Transverse colon (tissue), 4 donors: ENCODE results near the gene RAB3IL1. TPM values are rescaled to one million over a fixed set of nuclear protein-coding genes. Genes with fewer than 3 reads are reported as not detected.

Experiments used
- DNase-seq: peaks from one replicate; pipeline ENCODE4 v3.0.0-alpha.2; 2019
- H3K27ac ChIP-seq, 4 donors: fragments of 200-600 bp; sonication (generic); 2 replicates each; pipeline ENCODE4 v1.5.1; 2016 to 2018; ENCODE audit warnings: inconsistent platforms in 4 of 4
- H3K27me3 ChIP-seq: fragments of 200-600 bp; sonication (generic); 2 replicates; pipeline ENCODE4 v1.5.1; 2017; ENCODE audit warnings: inconsistent platforms
- H3K36me3 ChIP-seq, 4 donors: fragments of 200-600 bp; sonication (generic); 2 replicates each; pipeline ENCODE4 v1.5.1; 2017 to 2019; ENCODE audit warnings: inconsistent platforms in 4 of 4
- H3K4me1 ChIP-seq, 4 donors: fragments of 200-600 bp; sonication (generic); 2 replicates each; pipeline ENCODE4 v1.5.1; 2017 to 2020; ENCODE audit warnings: inconsistent platforms in 4 of 4
- H3K4me3 ChIP-seq, 4 donors: fragments of 200-600 bp; sonication (generic); 1 replicate in 1 of 4; 2 replicates in 3 of 4; pipeline versions ENCODE4 v1.5.1 to v1.6.1; 2017 to 2019; ENCODE audit warnings: inconsistent platforms in 4 of 4
- H3K9me3 ChIP-seq, 2 donors: fragments of 200-600 bp; sonication (generic); 2 replicates each; pipeline ENCODE4 v1.5.1; 2017 to 2019; ENCODE audit warnings: inconsistent platforms in 2 of 2
- EP300 ChIP-seq: sonication (generic); formaldehyde crosslinking; IDR thresholded peaks from one replicate; pipeline ENCODE4 v1.6.1; 2017; ENCODE audit warnings: antibody characterized with exemption, low read depth
- POLR2A ChIP-seq: fragments of 450-650 bp; IDR thresholded peaks from one replicate; pipeline ENCODE4 v1.6.1; 2016; ENCODE audit warnings: antibody characterized with exemption, mild to moderate bottlenecking, moderate library complexity
- POLR2AphosphoS5 ChIP-seq, 3 donors: sonication (generic); formaldehyde crosslinking; IDR thresholded peaks; one replicate each; pipeline ENCODE4 v1.6.1; 2016; ENCODE audit warnings: antibody characterized with exemption in 3 of 3
- WGBS, 2 donors: methylation state at CpG; one replicate each; pipeline ENCODE4 v1.1.5; 2018; ENCODE audit warnings: low coverage in 1 of 2; 5-methylcytosine and 5-hydroxymethylcytosine counted together
- in situ Hi-C, 4 donors: fragments of 200-750 bp; cut with MboI; loops; one replicate each; pipeline versions ENCODE4 v1.15.0 to v1.15.1; 2017; ENCODE audit warnings: low sequenced_read_pairs in 3 of 4, low pct_ligation_motif_present in 1 of 4, low pct_unique_long_range_greater_than_20kb in 1 of 4
- intact Hi-C: fragments of 100-400 bp; cut with DNase I; formaldehyde crosslinking; loops from one replicate; pipeline ENCODE4 v1.15.1; 2023; ENCODE audit warnings: low total_unique reads
- total RNA-seq, 4 donors: library from RNA; depleted of rRNA; stranded (reverse); fragments of >200 nt; gene quantifications; one replicate each; pipeline ENCODE4 v1.1.0, GENCODE V29; 2016
- TF ChIP-seq, protein P1 (sequence below), 5 experiments: fragments of 200-600 bp in 3 of 5; fragments of 450-650 bp in 2 of 5; sonication (generic) in 3 of 5; IDR thresholded peaks; 1 replicate in 2 of 5; 2 replicates in 3 of 5; pipeline ENCODE4 v1.5.1; 2016 to 2017; ENCODE audit warnings: antibody characterized with exemption in 5 of 5, inconsistent platforms in 3 of 5, mild to moderate bottlenecking in 2 of 5, moderate library complexity in 1 of 5

Gene RAB3IL1
- total RNA-seq, 4 donors from 2014 or later, result 1.2 to 7.6 (median 5.9) TPM

DNA sequence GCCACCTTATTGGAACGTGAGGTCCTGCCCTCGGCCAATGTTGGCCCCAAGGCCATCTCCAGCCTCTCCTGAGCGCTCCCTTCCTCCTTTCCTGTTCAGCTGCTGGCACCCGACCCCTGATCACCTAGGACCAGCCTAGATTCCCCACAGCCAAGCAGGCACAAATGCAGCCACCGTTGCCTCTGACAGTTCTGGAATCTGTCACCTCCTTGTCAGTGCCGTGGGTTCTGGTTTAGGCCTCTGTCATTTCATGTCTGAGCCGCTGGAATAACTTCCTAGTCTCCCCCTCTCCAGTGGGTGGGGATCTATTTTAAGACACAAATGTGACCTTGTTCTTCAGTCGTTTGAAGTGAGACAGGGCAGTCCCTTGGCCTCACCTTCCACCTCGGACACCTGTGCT lies 55.7 kb downstream of the RAB3IL1 start:
- Histone ChIP-seq H3K4me1 (no peaks in the 10 kb centered on the region), H3K9me3 (no peaks in the 10 kb centered on the region), H3K36me3 (no peaks in the 10 kb centered on the region), H3K27me3 (no peaks in the 10 kb centered on the region), H3K4me3 (no peak overlapping the region), H3K27ac (no peak overlapping the region)
- no peak for DNase-seq
- TF ChIP-seq POLR2A, result no peak
- TF ChIP-seq, protein P1, sequence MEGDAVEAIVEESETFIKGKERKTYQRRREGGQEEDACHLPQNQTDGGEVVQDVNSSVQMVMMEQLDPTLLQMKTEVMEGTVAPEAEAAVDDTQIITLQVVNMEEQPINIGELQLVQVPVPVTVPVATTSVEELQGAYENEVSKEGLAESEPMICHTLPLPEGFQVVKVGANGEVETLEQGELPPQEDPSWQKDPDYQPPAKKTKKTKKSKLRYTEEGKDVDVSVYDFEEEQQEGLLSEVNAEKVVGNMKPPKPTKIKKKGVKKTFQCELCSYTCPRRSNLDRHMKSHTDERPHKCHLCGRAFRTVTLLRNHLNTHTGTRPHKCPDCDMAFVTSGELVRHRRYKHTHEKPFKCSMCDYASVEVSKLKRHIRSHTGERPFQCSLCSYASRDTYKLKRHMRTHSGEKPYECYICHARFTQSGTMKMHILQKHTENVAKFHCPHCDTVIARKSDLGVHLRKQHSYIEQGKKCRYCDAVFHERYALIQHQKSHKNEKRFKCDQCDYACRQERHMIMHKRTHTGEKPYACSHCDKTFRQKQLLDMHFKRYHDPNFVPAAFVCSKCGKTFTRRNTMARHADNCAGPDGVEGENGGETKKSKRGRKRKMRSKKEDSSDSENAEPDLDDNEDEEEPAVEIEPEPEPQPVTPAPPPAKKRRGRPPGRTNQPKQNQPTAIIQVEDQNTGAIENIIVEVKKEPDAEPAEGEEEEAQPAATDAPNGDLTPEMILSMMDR (IDR thresholded peaks at IDR 0.05), result no peak
- TF ChIP-seq EP300, result no peak
- TF ChIP-seq POLR2AphosphoS5 (IDR thresholded peaks at IDR 0.05), result no peak
- intact Hi-C loops (no loop called here), in situ Hi-C loops (loop anchor here in 2 of 4 donors (25.0 kb wide), 1 partner anchor 451 kb away; no protein-coding TSS in a partner anchor)
- 60 to 75% methylated on average over 1 to 9 of the region's 9 CpGs for WGBS, 2 donors

DNA sequence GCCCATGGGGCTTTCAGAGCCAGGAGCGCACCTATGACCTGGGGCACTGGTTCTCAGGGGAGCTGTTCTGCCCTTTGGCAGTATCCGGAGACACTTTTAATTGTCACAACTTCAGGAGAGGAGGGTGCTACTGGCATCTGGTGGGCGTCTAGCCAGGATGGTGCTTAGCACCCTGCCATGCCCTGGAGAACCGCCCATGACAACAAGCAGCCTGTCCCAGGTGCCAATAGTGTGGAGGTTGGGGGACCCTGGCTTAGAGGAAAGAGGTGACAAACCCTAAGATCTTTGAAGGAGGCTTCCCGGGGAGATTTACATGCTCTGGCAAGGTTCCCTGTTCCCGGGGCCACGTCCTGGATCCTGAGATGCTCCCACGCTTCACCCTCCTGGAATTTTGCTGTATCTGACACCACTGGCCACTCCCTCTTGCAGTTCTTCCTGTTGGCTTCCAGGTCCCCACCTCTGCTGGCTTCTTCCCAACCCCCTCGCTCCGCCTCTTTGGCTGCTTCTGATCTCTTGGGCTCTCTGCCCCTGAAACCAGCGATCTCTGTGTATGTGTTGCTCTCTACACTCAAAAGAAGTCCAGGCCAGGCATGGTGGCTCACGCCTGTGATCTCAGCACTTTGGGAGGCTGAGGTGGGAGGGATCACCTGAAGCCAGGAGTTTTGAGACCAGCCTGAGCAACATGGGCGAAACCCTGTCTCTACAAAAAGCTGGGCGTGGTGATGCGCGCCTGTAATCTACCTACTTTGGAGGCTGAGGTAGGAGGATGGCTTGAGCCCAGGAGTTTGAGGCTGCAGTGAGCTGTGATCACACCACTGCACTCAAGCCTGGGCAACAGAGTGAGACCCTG lies 57.1 kb downstream of the RAB3IL1 start:
- H3K27ac ChIP-seq, result no peak overlapping the region
- TF ChIP-seq EP300, result no peak
- no peak for TF ChIP-seq POLR2A
- TF ChIP-seq POLR2AphosphoS5 (IDR thresholded peaks at IDR 0.05), result no peak
- TF ChIP-seq, protein P1 (IDR thresholded peaks at IDR 0.05), result no peak
- no peaks in the 10 kb centered on the region for H3K27me3 ChIP-seq
- intact Hi-C loops (no loop called here), in situ Hi-C loops (loop anchor here in 2 of 4 donors (25.0 kb wide), 1 partner anchor 452 kb away; no protein-coding TSS in a partner anchor)
- DNase-seq, result peak; percentile 63
- H3K9me3 ChIP-seq, result no peaks in the 10 kb centered on the region
- no peaks in the 10 kb centered on the region for H3K36me3 ChIP-seq
- no peak overlapping the region for H3K4me3 ChIP-seq
- no peaks in the 10 kb centered on the region for H3K4me1 ChIP-seq
- WGBS, 2 donors, result 48 to 60% methylated on average over 2 to 16 of the region's 16 CpGs

DNA sequence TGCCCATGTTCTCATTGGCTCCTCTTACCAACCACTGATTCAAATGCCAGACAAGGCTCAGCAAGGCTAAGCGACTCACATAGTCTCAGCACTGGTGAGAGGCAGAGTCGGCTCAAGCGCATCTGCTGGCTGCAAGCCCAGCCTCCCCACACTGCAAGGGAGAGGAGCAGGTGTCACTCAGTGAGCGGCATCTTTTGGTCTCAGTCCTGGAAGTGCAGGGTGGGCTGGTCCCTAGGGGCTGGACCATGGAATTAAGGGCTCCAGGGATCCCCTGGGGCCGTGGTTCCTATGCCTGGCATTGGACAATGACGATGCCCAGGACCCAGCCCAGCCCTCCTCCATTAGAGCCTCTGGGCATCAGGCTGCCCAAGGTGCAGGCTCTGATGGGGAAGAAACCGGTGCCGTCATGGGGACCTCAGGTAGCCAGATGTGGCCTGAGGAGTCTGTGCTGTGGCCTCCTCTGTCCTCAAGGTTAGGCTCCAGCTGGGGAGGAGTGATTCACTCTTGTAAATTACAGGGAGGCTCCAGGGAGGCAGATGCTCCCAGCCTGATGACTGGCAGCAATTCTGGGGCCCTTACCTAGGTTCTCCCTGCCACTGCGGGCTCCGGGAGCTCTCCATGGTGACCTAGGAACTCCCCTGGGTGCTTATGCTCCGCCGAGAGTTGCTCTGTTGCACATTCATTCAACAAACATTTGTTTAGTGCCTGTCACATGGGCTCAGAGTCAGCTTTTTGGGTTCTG lies 61.3 kb downstream of the RAB3IL1 start:
- DNase-seq, result no peak
- no peak overlapping the region for H3K4me3 ChIP-seq
- no peak overlapping the region for H3K27ac ChIP-seq
- 83% methylated on average over 12 of the region's 12 CpGs; no CpG with 5 or more reads in 1 of the 2 donors for WGBS, 2 donors
- no peaks in the 10 kb centered on the region for H3K9me3 ChIP-seq
- intact Hi-C loops (no loop called here), in situ Hi-C loops (loop anchor here in 2 of 4 donors (25.0 kb wide), 1 partner anchor 456 kb away; no protein-coding TSS in a partner anchor)
- no peak for TF ChIP-seq POLR2A
- no peaks in the 10 kb centered on the region for H3K27me3 ChIP-seq
- H3K4me1 ChIP-seq, result no peaks in the 10 kb centered on the region
- no peaks in the 10 kb centered on the region for H3K36me3 ChIP-seq

DNA sequence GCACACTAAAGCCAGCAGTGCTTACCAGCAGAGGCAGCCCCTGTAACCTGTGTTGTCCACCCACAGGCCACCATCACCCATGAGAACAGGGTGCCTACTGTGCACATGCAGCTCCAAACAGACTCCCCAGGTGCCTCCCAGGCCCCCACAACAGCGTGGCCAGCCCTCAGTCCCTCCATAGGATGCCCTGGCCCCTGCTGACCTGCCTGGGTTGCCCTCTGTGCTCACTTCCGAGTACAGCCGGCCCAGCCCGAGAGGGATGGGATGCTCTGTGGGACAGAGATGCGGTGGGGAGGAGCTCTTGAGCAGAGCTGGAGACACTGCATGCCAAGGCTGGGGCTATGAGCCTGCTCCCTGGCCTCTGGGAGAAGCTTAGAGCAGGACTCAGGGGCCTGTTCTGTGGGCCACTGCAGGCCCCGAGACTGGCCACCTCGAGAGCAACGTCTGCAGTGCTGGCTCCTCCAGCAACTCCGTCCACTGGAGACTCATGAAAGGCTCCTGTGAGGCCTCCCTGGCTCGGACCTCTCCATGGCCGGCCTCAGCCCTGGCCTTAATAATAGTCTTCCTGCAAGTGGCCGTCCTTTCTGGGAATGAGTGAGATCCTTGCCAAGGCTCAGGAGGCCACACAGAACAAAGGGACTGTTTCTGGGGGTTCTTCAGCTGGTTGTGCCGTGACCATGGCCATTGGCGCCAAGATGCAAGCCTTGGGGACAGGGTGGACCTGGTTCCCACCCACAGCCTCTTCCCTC lies 62.2 kb downstream of the RAB3IL1 start:
- H3K4me3 ChIP-seq, result no peak overlapping the region
- H3K4me1 ChIP-seq, result no peaks in the 10 kb centered on the region
- no peaks in the 10 kb centered on the region for H3K27me3 ChIP-seq
- H3K9me3 ChIP-seq, result no peaks in the 10 kb centered on the region
- WGBS, 2 donors, result 93% methylated on average over 9 of the region's 14 CpGs; no CpG with 5 or more reads in 1 of the 2 donors
- TF ChIP-seq, protein P1 (IDR thresholded peaks at IDR 0.05), result no peak
- TF ChIP-seq EP300, result no peak
- no peak for TF ChIP-seq POLR2AphosphoS5 (IDR thresholded peaks at IDR 0.05)
- no peak for TF ChIP-seq POLR2A
- H3K27ac ChIP-seq, result no peak overlapping the region
- in situ Hi-C loops, result loop anchor here in 2 of 4 donors (25.0 kb wide), 1 partner anchor 457 kb away; no protein-coding TSS in a partner anchor
- DNase-seq, result no peak
- intact Hi-C loops, result no loop called here
- H3K36me3 ChIP-seq, result no peaks in the 10 kb centered on the region
